H9 (cell line): Measurements from ENCODE around the gene ABCB6. TPM values are rescaled to one million over a fixed set of nuclear protein-coding genes. Genes with fewer than 3 reads are reported as not detected.
A peak's percentile ranks its signal among the peaks of the same experiment; 100 is the strongest.

ENCODE experiments used
- DNase-seq: peaks from one replicate; pipeline ENCODE4 v3.0.0-alpha.2; 2017
- H2AFZ ChIP-seq: one replicate; pipeline ENCODE4 v1.6.1; 2013; ENCODE audit warnings: mild to moderate bottlenecking, low read length, control low read depth, moderate library complexity
- H2AK5ac ChIP-seq: 2 replicates; pipeline ENCODE4 v1.6.1; 2013; ENCODE audit warnings: low read length, control low read depth, mixed read lengths; ENCODE audit not compliant: insufficient read length
- H2BK120ac ChIP-seq: one replicate; pipeline ENCODE4 v1.6.1; 2013; ENCODE audit warnings: low read depth, mild to moderate bottlenecking, low read length, control low read depth, inconsistent platforms; ENCODE audit not compliant: poor library complexity, severe bottlenecking
- H2BK12ac ChIP-seq: 2 replicates; pipeline ENCODE4 v1.6.1; 2013; ENCODE audit warnings: low read length, control low read depth, mixed read lengths, low read depth; ENCODE audit not compliant: insufficient read length
- H2BK15ac ChIP-seq: 2 replicates; pipeline ENCODE4 v1.6.1; 2013; ENCODE audit warnings: low read depth, low read length, control low read depth
- H2BK20ac ChIP-seq: one replicate; pipeline ENCODE4 v1.6.1; 2013; ENCODE audit warnings: low read depth, mild to moderate bottlenecking, low read length, control low read depth, inconsistent platforms; ENCODE audit not compliant: poor library complexity, severe bottlenecking
- H2BK5ac ChIP-seq: 2 replicates; pipeline ENCODE4 v1.6.1; 2013; ENCODE audit warnings: low read length, control low read depth, mixed read lengths; ENCODE audit not compliant: insufficient read length
- H3K14ac ChIP-seq: 2 replicates; pipeline ENCODE4 v1.6.1; 2013; ENCODE audit warnings: low read length, control low read depth; ENCODE audit not compliant: insufficient read depth
- H3K18ac ChIP-seq: 2 replicates; pipeline ENCODE4 v1.6.1; 2013; ENCODE audit warnings: low read depth, mild to moderate bottlenecking, mixed read lengths, low read length, control low read depth; ENCODE audit not compliant: insufficient read length
- H3K23ac ChIP-seq: 2 replicates; pipeline ENCODE4 v1.6.1; 2013; ENCODE audit warnings: low read length, control low read depth, mixed read lengths, low read depth; ENCODE audit not compliant: insufficient read length
- H3K23me2 ChIP-seq: 2 replicates; pipeline ENCODE4 v1.6.1; 2013; ENCODE audit warnings: low read depth, mild to moderate bottlenecking, mixed read lengths, low read length, control low read depth; ENCODE audit not compliant: insufficient read length, poor library complexity, severe bottlenecking
- H3K27ac ChIP-seq: 2 replicates; pipeline ENCODE4 v1.5.1; 2013; ENCODE audit warnings: low read length, control low read depth, mixed read lengths, low read depth; ENCODE audit not compliant: insufficient read length
- H3K27me3 ChIP-seq: 2 replicates; pipeline ENCODE4 v1.6.1; 2013; ENCODE audit warnings: low read length, control low read depth, inconsistent platforms; ENCODE audit not compliant: insufficient read depth
- H3K4ac ChIP-seq: 2 replicates; pipeline ENCODE4 v1.6.1; 2013; ENCODE audit warnings: low read depth, mild to moderate bottlenecking, control low read depth, inconsistent platforms, low read length, moderate library complexity
- H3K4me1 ChIP-seq: 2 replicates; pipeline ENCODE4 v1.6.1; 2013; ENCODE audit warnings: low read length, control low read depth, inconsistent platforms; ENCODE audit not compliant: insufficient read depth
- H3K4me2 ChIP-seq: 2 replicates; pipeline ENCODE4 v1.6.1; 2013; ENCODE audit warnings: low read length, control low read depth, mixed read lengths; ENCODE audit not compliant: insufficient read length, insufficient read depth
- H3K56ac ChIP-seq: 2 replicates; pipeline ENCODE4 v1.6.1; 2013; ENCODE audit warnings: low read depth, mild to moderate bottlenecking, mixed read lengths, low read length, control low read depth; ENCODE audit not compliant: insufficient read length
- H3K79me1 ChIP-seq: 2 replicates; pipeline ENCODE4 v1.6.1; 2013; ENCODE audit warnings: low read depth, mild to moderate bottlenecking, moderate library complexity, low read length, control low read depth, inconsistent platforms; ENCODE audit not compliant: insufficient read depth, poor library complexity, severe bottlenecking
- H3K79me2 ChIP-seq: 2 replicates; pipeline ENCODE4 v1.6.1; 2013; ENCODE audit warnings: low read length, control low read depth, inconsistent platforms; ENCODE audit not compliant: insufficient read depth
- H3K9ac ChIP-seq: 2 replicates; pipeline ENCODE4 v1.6.1; 2013; ENCODE audit warnings: low read length, control low read depth, mixed read lengths; ENCODE audit not compliant: insufficient read length; ENCODE audit errors: extremely low read depth
- H3K9me3 ChIP-seq: one replicate; pipeline ENCODE4 v1.6.1; 2013; ENCODE audit warnings: low read depth, low read length, inconsistent platforms; ENCODE audit not compliant: control insufficient read depth
- H3T11ph ChIP-seq: one replicate; pipeline ENCODE4 v1.6.1; 2013; ENCODE audit warnings: mild to moderate bottlenecking, low read length, control low read depth, inconsistent platforms
- H4K20me1 ChIP-seq: one replicate; pipeline ENCODE4 v1.6.1; 2013; ENCODE audit not compliant: control insufficient read depth, insufficient read length, insufficient read depth
- H4K5ac ChIP-seq: 2 replicates; pipeline ENCODE4 v1.6.1; 2013; ENCODE audit warnings: low read depth, mild to moderate bottlenecking, mixed read lengths, low read length, control low read depth; ENCODE audit not compliant: insufficient read length
- H4K8ac ChIP-seq: replicated peaks from 2 replicates; pipeline ENCODE4 v1.6.1; 2013; ENCODE audit warnings: low read length, control low read depth, mixed read lengths, low read depth; ENCODE audit not compliant: insufficient read length
- H4K91ac ChIP-seq: 2 replicates; pipeline ENCODE4 v1.6.1; 2013; ENCODE audit warnings: low read depth, mild to moderate bottlenecking, moderate library complexity, mixed read lengths, low read length, control low read depth; ENCODE audit not compliant: insufficient read length
- H3K27ac Mint-ChIP-seq, 3 experiments: 2 replicates in 2 of 3; 3 replicates in 1 of 3; pipeline ENCODE4 v1.8.0; 2020 to 2021; ENCODE audit warnings: mixed read lengths in 3 of 3, mild to moderate bottlenecking in 1 of 3, moderate library complexity in 1 of 3
- H3K27me3 Mint-ChIP-seq: 2 replicates; pipeline ENCODE4 v1.8.0; 2021; ENCODE audit warnings: low read depth, mild to moderate bottlenecking, moderate library complexity, mixed read lengths
- H3K36me3 Mint-ChIP-seq, 3 experiments: 2 replicates in 2 of 3; 3 replicates in 1 of 3; pipeline ENCODE4 v1.8.0; 2020 to 2021; ENCODE audit warnings: low read depth in 3 of 3, mixed read lengths in 3 of 3; ENCODE audit not compliant: insufficient read depth in 1 of 3
- H3K4me1 Mint-ChIP-seq, 2 experiments: 2 replicates each; pipeline ENCODE4 v1.8.0; 2020; ENCODE audit warnings: mixed read lengths in 2 of 2
- H3K4me3 Mint-ChIP-seq, 2 experiments: 2 replicates in 1 of 2; 3 replicates in 1 of 2; pipeline ENCODE4 v1.8.0; 2020 to 2021; ENCODE audit warnings: mild to moderate bottlenecking in 2 of 2, mixed read lengths in 2 of 2, moderate library complexity in 1 of 2
- H3K9me3 Mint-ChIP-seq, 2 experiments: 2 replicates in 1 of 2; 3 replicates in 1 of 2; pipeline ENCODE4 v1.8.0; 2020; ENCODE audit warnings: mild to moderate bottlenecking in 2 of 2, mixed read lengths in 2 of 2, moderate library complexity in 1 of 2
- WGBS: extraction: QIAGEN DNeasy Blood & Tissue Kit; methylation state at CpG from one replicate; pipeline ENCODE4 v1.1.7; 2013; ENCODE audit warnings: missing lambda C conversion rate, low lambda C conversion rate, mixed read lengths; ENCODE audit not compliant: insufficient read length; ENCODE audit errors: extremely low coverage; 5-methylcytosine and 5-hydroxymethylcytosine counted together
- total RNA-seq: library from RNA; stranded (reverse); gene quantifications from 2 replicates; pipeline ENCODE4 v1.2.1, GENCODE V29; 2021
- TF ChIP-seq, protein P1 (sequence below): fragments of 200-600 bp; sonication (generic); conservative IDR thresholded peaks from 3 replicates; pipeline ENCODE4 v1.8.0; 2021; ENCODE audit warnings: antibody characterized with exemption, mild to moderate bottlenecking

Gene ABCB6
- total RNA-seq, 1 experiment from 2014 or later, result 46.4 TPM

DNA sequence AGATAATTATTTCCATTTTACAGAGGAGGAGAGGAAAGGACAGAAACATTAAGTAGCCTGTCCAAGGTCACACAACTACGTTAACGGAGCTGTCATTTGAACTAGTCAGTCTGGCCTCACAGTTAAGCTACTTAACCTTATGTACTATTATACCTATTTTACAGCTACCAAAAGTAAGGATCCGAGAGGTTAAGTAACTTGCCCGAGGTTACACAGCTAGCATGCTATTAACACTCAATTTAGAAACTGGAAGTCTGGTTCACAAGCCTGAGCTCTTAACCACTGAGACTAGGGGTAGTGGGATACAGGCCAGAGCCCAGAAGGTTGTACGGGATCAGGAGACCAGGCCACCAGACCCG is 26.0 kb upstream of the ABCB6 start:
- Histone ChIP-seq H2BK5ac (no peak overlapping the region), H3K23me2 (no peaks in the 10 kb centered on the region), H2BK12ac (no peak overlapping the region), H2AK5ac (no peak overlapping the region), H3K79me2 (no peaks in the 10 kb centered on the region), H2AFZ (no peak overlapping the region), H4K20me1 (no peaks in the 10 kb centered on the region), H3K9ac (no peak overlapping the region), H3K27me3 (no peaks in the 10 kb centered on the region), H4K5ac (no peak overlapping the region), H3K56ac (no peak overlapping the region), H3K27ac (no peak overlapping the region), H3K18ac (no peak overlapping the region), H3K4ac (no peak overlapping the region), H4K91ac (no peak overlapping the region), H3K4me2 (peak overlapping the region; percentile 77), H3K9me3 (no peaks in the 10 kb centered on the region), H3K79me1 (no peaks in the 10 kb centered on the region), H3T11ph (no peak overlapping the region), H2BK15ac (no peak overlapping the region), H3K14ac (no peak overlapping the region), H3K23ac (no peak overlapping the region), H2BK20ac (no peak overlapping the region), H4K8ac (no peak overlapping the region), H2BK120ac (no peak overlapping the region), H3K4me1 (peaks cover 2% of the 10 kb centered on the region; the same call in 1 of the 2 replicates)
- no CpG with 5 or more reads among the region's 6 CpGs for WGBS
- peak overlapping the region; percentile 92 to 96 for H3K4me3 Mint-ChIP-seq
- peaks cover 0 to 13% (median 12%) of the 10 kb centered on the region in 3 experiments; a peak in 6 of 7 replicates for H3K36me3 Mint-ChIP-seq
- H3K27ac Mint-ChIP-seq, result peak overlapping the region; percentile 44 to 93 (median 55); a peak in 5 of 7 replicates
- no peaks in the 10 kb centered on the region for H3K27me3 Mint-ChIP-seq
- TF ChIP-seq, protein P1, sequence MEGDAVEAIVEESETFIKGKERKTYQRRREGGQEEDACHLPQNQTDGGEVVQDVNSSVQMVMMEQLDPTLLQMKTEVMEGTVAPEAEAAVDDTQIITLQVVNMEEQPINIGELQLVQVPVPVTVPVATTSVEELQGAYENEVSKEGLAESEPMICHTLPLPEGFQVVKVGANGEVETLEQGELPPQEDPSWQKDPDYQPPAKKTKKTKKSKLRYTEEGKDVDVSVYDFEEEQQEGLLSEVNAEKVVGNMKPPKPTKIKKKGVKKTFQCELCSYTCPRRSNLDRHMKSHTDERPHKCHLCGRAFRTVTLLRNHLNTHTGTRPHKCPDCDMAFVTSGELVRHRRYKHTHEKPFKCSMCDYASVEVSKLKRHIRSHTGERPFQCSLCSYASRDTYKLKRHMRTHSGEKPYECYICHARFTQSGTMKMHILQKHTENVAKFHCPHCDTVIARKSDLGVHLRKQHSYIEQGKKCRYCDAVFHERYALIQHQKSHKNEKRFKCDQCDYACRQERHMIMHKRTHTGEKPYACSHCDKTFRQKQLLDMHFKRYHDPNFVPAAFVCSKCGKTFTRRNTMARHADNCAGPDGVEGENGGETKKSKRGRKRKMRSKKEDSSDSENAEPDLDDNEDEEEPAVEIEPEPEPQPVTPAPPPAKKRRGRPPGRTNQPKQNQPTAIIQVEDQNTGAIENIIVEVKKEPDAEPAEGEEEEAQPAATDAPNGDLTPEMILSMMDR, result no peak
- H3K4me1 Mint-ChIP-seq, result peaks cover 19 to 24% of the 10 kb centered on the region in 2 experiments
- no peaks in the 10 kb centered on the region for H3K9me3 Mint-ChIP-seq
- no peak for DNase-seq
